Esophagus squamous epithelium (tissue), 4 donors: ENCODE results near the gene ARHGAP23.

Experiments used
- POLR2A ChIP-seq, 4 donors: fragments of 450-650 bp; IDR thresholded peaks; one replicate each; pipeline ENCODE4 v1.6.1; 2017; ENCODE audit warnings: antibody characterized with exemption in 4 of 4, mild to moderate bottlenecking in 4 of 4, moderate library complexity in 3 of 4
- TF ChIP-seq, protein P1 (sequence below), 6 experiments: fragments of 450-650 bp in 4 of 6; fragments of 200-600 bp in 2 of 6; sonication (generic) in 2 of 6; IDR thresholded peaks; one replicate each; pipeline ENCODE4 v1.5.1; 2016 to 2019; ENCODE audit warnings: antibody characterized with exemption in 6 of 6, mild to moderate bottlenecking in 4 of 6, moderate library complexity in 4 of 6

DNA sequence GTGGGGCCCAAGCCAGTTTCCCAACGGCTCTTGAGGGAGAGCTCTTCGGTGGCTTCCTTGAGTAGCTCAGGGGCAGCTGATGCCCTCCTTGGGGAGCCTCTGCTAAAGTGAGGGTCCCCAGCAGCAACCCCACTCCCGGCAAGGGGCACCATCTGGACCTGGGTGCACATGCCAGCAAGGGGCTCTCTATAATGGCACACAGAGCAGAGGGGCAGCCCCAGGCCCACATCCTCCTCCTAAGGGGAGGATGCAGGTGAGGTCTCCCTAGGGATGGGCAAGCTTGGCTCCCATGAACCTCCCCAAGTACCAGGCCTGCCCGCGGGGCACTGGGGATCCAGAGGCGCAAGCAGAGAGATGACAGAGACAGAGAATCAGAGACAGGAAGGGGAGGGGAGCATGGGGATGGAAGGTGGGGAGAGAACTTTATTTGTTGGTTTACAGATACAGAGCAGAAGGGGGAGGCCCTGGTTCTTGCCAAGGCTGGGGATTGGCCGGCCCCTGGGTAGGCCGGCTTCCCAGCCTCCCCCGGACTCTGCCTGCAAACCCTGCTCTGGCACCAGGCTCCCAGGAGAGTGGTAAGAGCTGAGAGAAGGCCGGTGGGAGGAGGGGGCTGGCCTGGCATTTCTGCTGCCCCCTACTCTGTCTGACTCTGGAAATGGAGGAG lies 116.0 kb downstream of the ARHGAP23 start:
- TF ChIP-seq, protein P1, sequence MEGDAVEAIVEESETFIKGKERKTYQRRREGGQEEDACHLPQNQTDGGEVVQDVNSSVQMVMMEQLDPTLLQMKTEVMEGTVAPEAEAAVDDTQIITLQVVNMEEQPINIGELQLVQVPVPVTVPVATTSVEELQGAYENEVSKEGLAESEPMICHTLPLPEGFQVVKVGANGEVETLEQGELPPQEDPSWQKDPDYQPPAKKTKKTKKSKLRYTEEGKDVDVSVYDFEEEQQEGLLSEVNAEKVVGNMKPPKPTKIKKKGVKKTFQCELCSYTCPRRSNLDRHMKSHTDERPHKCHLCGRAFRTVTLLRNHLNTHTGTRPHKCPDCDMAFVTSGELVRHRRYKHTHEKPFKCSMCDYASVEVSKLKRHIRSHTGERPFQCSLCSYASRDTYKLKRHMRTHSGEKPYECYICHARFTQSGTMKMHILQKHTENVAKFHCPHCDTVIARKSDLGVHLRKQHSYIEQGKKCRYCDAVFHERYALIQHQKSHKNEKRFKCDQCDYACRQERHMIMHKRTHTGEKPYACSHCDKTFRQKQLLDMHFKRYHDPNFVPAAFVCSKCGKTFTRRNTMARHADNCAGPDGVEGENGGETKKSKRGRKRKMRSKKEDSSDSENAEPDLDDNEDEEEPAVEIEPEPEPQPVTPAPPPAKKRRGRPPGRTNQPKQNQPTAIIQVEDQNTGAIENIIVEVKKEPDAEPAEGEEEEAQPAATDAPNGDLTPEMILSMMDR (IDR thresholded peaks at IDR 0.05), result no peak
- TF ChIP-seq POLR2A (IDR thresholded peaks at IDR 0.05), result no peak
